ENCODE results near the gene KRTAP4-12.

GRCh38 chr17:41116297-41116696, 7.7 kb downstream of the KRTAP4-12 start:
- TF ChIP-seq CTCF (IDR thresholded peaks at IDR 0.05) (no peak), POLR2A (IDR thresholded peaks at IDR 0.05) (no peak)

Data from heart left ventricle (tissue), 13 donors.